Naive thymus-derived CD8-positive, alpha-beta T cell (primary cell): ENCODE results near the gene ZBTB16. TPM values are rescaled to one million over a fixed set of nuclear protein-coding genes. Genes with fewer than 3 reads are reported as not detected.

Source experiments
- ATAC-seq, 2 donors: fragments of 150-1000 bp; cut with Tn5 transposase in 1 of 2; sonication (Bioruptor Pico), chemical (Tn5 transposase) in 1 of 2; 1 replicate in 1 of 2; 2 replicates in 1 of 2; pipeline ENCODE4 v1.10.0; 2021; ENCODE audit warnings: mild to moderate bottlenecking in 2 of 2, moderate library complexity in 2 of 2
- POLR2A ChIA-PET: fragments of 350-600 bp; sonication (Branson Sonifier 250); formaldehyde crosslinking; loops from one replicate; lab custom pipeline; 2021; ENCODE audit warnings: antibody characterized with exemption; lab: Charles Lee
- DNase-seq, 10 donors: peaks; one replicate each; pipeline versions ENCODE4 v3.0.0 to v3.0.0-alpha.2; 2020 to 2022
- H3K27ac Mint-ChIP-seq, 10 donors: one replicate each; pipeline ENCODE4 v1.8.0; 2020 to 2022; ENCODE audit warnings: mild to moderate bottlenecking in 10 of 10, mixed read lengths in 10 of 10, moderate library complexity in 4 of 10, inconsistent platforms in 1 of 10
- H3K27me3 Mint-ChIP-seq, 5 donors: one replicate each; pipeline ENCODE4 v1.8.0; 2021 to 2022; ENCODE audit warnings: mixed read lengths in 5 of 5
- H3K36me3 Mint-ChIP-seq, 3 donors: one replicate each; pipeline ENCODE4 v1.8.0; 2020 to 2022; ENCODE audit warnings: mixed read lengths in 3 of 3, mild to moderate bottlenecking in 2 of 3, inconsistent platforms in 1 of 3
- H3K4me1 Mint-ChIP-seq, 4 donors: one replicate each; pipeline ENCODE4 v1.8.0; 2021 to 2022; ENCODE audit warnings: mixed read lengths in 4 of 4
- H3K4me3 Mint-ChIP-seq, 10 donors: one replicate each; pipeline ENCODE4 v1.8.0; 2020 to 2022; ENCODE audit warnings: mild to moderate bottlenecking in 10 of 10, mixed read lengths in 10 of 10, moderate library complexity in 6 of 10, inconsistent platforms in 1 of 10
- H3K9me3 Mint-ChIP-seq, 9 donors: one replicate each; pipeline ENCODE4 v1.8.0; 2020 to 2022; ENCODE audit warnings: mixed read lengths in 9 of 9, mild to moderate bottlenecking in 3 of 9, inconsistent platforms in 1 of 9, moderate library complexity in 1 of 9
- polyA plus RNA-seq, 3 donors: library from polyadenylated mRNA; unstranded; fragments of 300-500 nt; fragmentation: Illumina TruSeq; gene quantifications; one replicate each; pipeline ENCODE4 v1.2.3, GENCODE V29; 2021
- total RNA-seq, 8 experiments: library from RNA in 2 of 8; stranded (reverse) in 2 of 8; gene quantifications; one replicate each; pipeline ENCODE4 v1.2.3 and lab custom pipeline; 2021 to 2026

The ZBTB16 gene
- total and polyA plus RNA-seq, 5 experiments from 2014 or later = 0.21 to 7.5 (median 2.5) TPM

GRCh38 chr11:114179234-114179941 is 119.9 kb downstream of the ZBTB16 start:
- peak in 1 of 2 donors; percentile 18 for ATAC-seq
- H3K4me1 Mint-ChIP-seq = peaks cover 51 to 96% (median 87%) of the 10 kb centered on the region in 4 donors
- H3K27me3 Mint-ChIP-seq = no peaks in the 10 kb centered on the region
- H3K36me3 Mint-ChIP-seq = no peaks in the 10 kb centered on the region
- no peaks in the 10 kb centered on the region for H3K9me3 Mint-ChIP-seq
- peak in 3 of 10 donors; percentile 24 to 62 (median 26) for DNase-seq
- POLR2A ChIA-PET = interaction anchor here (0.7 to 9.8 kb wide), 6 partner anchors 9 to 185 kb away, joined by 3 to 178 read pairs (median 9); partner anchors contain the start of gene ZBTB16
- H3K4me3 Mint-ChIP-seq = peak overlapping the region in 9 of 10 donors; percentile 12 to 66 (median 39)
- peak overlapping the region; percentile 22 to 93 (median 78) for H3K27ac Mint-ChIP-seq

GRCh38 chr11:114180301-114181055 is 121.0 kb downstream of the ZBTB16 start:
- DNase-seq (peak in 5 of 10 donors; percentile 20 to 67 (median 43)), ATAC-seq (peak in 1 of 2 donors; percentile 47)
- Mint-ChIP-seq H3K4me3 (peak overlapping the region in 8 of 10 donors; percentile 29 to 66 (median 42)), H3K9me3 (no peaks in the 10 kb centered on the region), H3K4me1 (peaks cover 46 to 94% (median 84%) of the 10 kb centered on the region in 4 donors), H3K27ac (peak overlapping the region; percentile 36 to 93 (median 70)), H3K36me3 (no peaks in the 10 kb centered on the region), H3K27me3 (no peaks in the 10 kb centered on the region)
- POLR2A ChIA-PET = interaction anchor here (0.7 to 9.8 kb wide), 8 partner anchors 11 to 122 kb away, joined by 3 to 178 read pairs (median 6); partner anchors contain the start of gene ZBTB16

- Mint-ChIP-seq H3K27me3 (no peaks in the 10 kb centered on the region), H3K9me3 (no peaks in the 10 kb centered on the region), H3K4me3 (no peak overlapping the region), H3K4me1 (peaks cover 48 to 94% (median 82%) of the 10 kb centered on the region in 4 donors), H3K36me3 (no peaks in the 10 kb centered on the region), H3K27ac (peak overlapping the region in 7 of 10 donors; percentile 7 to 94 (median 79))
- POLR2A ChIA-PET = interaction anchor here (0.9 to 9.8 kb wide), 6 partner anchors 11 to 123 kb away, joined by 3 to 178 read pairs (median 9); no protein-coding TSS in a partner anchor
- ATAC-seq = no peak
- DNase-seq = peak in 1 of 10 donors; percentile 13
Measured at GRCh38 chr11:114181195-114181594, 121.7 kb downstream of the ZBTB16 start.

- POLR2A ChIA-PET = interaction anchor here (0.9 to 9.8 kb wide), 8 partner anchors 12 to 222 kb away, joined by 3 to 178 read pairs (median 16); partner anchors contain the start of gene ZBTB16
- Mint-ChIP-seq H3K27me3 (no peaks in the 10 kb centered on the region), H3K27ac (peak overlapping the region in 5 of 10 donors; percentile 61 to 94 (median 94)), H3K36me3 (no peaks in the 10 kb centered on the region), H3K4me3 (peak overlapping the region in 2 of 10 donors; percentile 20 to 28), H3K4me1 (peaks cover 49 to 95% (median 85%) of the 10 kb centered on the region in 4 donors), H3K9me3 (no peaks in the 10 kb centered on the region)
- ATAC-seq = no peak
- DNase-seq = peak in 1 of 10 donors; percentile 19
Measured at GRCh38 chr11:114181752-114182151, 122.2 kb downstream of the ZBTB16 start.

- Mint-ChIP-seq H3K4me3 (peak overlapping the region; percentile 43 to 75 (median 68)), H3K4me1 (peaks cover 50 to 97% (median 88%) of the 10 kb centered on the region in 4 donors), H3K9me3 (no peaks in the 10 kb centered on the region), H3K27me3 (no peaks in the 10 kb centered on the region), H3K27ac (peak overlapping the region; percentile 89 to 94 (median 93)), H3K36me3 (no peaks in the 10 kb centered on the region)
- DNase-seq = peak in 1 of 10 donors; percentile 22
- ATAC-seq = peak in 1 of 2 donors; percentile 1
- POLR2A ChIA-PET = interaction anchor here (0.6 to 9.8 kb wide), 8 partner anchors 11 to 221 kb away, joined by 3 to 178 read pairs (median 4); partner anchors contain the start of gene ZBTB16
Measured at GRCh38 chr11:114182471-114183043, 123.0 kb downstream of the ZBTB16 start.

DNA sequence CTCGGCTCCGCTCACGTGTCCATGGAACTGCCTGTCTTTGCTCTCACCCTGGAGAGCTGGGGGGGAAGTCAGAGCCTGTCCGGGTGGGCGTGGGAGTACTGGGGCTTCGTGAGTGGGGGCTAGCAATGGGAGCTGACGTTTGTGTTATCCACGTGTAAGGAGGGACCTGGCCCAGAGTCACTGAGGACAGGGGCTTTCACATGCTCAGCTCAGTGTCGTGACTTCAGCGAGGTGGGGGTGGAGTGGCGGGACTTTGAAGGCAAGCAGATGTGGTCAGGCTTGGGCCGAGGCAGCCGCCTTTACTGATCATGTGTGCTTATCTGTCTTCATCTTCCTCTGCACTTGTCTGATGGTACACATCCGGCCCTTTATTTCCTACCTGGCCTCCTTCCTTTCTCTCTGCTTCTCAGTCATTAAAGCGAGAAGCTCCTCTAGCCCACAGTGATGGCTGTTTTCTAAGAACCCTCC is 123.6 kb downstream of the ZBTB16 start:
- Mint-ChIP-seq H3K36me3 (no peaks in the 10 kb centered on the region), H3K27ac (peak overlapping the region; percentile 89 to 94 (median 93)), H3K4me1 (peaks cover 49 to 96% (median 86%) of the 10 kb centered on the region in 4 donors), H3K9me3 (no peaks in the 10 kb centered on the region), H3K27me3 (no peaks in the 10 kb centered on the region), H3K4me3 (peak overlapping the region; percentile 43 to 75 (median 68))
- DNase-seq = peak in 8 of 10 donors; percentile 37 to 83 (median 60)
- POLR2A ChIA-PET = interaction anchor here (0.7 to 9.8 kb wide), 9 partner anchors 11 to 221 kb away, joined by 3 to 178 read pairs (median 4); partner anchors contain the start of gene ZBTB16
- ATAC-seq = peak; percentile 85 to 87

DNA sequence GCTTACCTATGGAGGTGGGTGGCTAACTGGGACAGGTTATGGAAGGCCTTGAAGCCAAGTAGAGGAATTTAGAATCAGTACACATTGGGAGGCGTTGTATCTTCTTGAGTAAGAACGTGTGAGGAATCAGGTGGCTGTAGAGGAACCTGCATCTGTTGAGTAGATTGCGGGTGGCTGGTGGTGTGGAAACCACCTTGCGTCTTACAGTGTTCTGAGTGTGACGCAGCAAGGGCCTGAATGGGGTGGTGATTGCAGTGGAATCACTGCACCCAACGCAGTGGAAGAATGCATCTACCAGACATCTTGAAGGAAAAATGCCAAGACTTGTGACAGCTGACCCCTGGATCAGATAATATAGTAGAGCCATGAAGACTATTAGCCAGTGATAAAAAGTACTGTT is 125.9 kb downstream of the ZBTB16 start:
- Mint-ChIP-seq H3K36me3 (peaks cover 0 to 3% (median 1%) of the 10 kb centered on the region in 3 donors), H3K4me3 (no peak overlapping the region), H3K27ac (peak overlapping the region; percentile 15 to 94 (median 78)), H3K9me3 (peaks cover 0 to 4% (median 0%) of the 10 kb centered on the region in 9 donors), H3K4me1 (peaks cover 42 to 87% (median 71%) of the 10 kb centered on the region in 4 donors), H3K27me3 (no peaks in the 10 kb centered on the region)
- POLR2A ChIA-PET = interaction anchor here (4.8 to 9.8 kb wide), 3 partner anchors 8 to 25 kb away, joined by 49 to 178 read pairs (median 54); no protein-coding TSS in a partner anchor
- DNase-seq = peak in 1 of 10 donors; percentile 15
- no peak for ATAC-seq

DNA sequence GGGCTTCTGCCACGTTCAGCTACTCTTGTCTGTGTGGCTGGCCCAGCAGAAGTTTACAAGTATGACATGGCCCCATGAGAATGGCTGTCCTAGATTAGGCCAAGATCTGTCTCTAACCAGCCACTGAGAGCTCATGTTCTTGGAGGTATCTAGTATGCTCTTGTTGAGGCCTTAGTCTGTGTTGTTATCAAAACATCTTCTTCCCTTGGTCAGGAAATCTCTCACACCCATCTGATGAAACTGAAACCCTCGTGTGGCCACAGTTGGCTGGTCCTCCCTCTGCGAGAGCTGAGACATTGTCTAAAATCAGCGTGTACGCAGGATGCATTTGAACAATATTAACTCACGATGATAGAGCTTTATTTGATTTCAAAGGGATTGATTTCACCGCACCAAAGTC is 127.7 kb downstream of the ZBTB16 start:
- Mint-ChIP-seq H3K4me3 (no peak overlapping the region), H3K27ac (peak overlapping the region in 8 of 10 donors; percentile 8 to 94 (median 58)), H3K4me1 (peaks cover 37 to 69% (median 54%) of the 10 kb centered on the region in 4 donors), H3K27me3 (no peaks in the 10 kb centered on the region), H3K9me3 (peaks cover 0 to 19% (median 7%) of the 10 kb centered on the region in 9 donors), H3K36me3 (peaks cover 0 to 7% (median 5%) of the 10 kb centered on the region in 3 donors)
- POLR2A ChIA-PET = interaction anchor here (0.7 to 6.5 kb wide), 4 partner anchors 15 to 129 kb away, joined by 3 to 49 read pairs (median 4); partner anchors contain the start of gene ZBTB16
- no peak for ATAC-seq
- peak in 1 of 10 donors; percentile 24 for DNase-seq

DNA sequence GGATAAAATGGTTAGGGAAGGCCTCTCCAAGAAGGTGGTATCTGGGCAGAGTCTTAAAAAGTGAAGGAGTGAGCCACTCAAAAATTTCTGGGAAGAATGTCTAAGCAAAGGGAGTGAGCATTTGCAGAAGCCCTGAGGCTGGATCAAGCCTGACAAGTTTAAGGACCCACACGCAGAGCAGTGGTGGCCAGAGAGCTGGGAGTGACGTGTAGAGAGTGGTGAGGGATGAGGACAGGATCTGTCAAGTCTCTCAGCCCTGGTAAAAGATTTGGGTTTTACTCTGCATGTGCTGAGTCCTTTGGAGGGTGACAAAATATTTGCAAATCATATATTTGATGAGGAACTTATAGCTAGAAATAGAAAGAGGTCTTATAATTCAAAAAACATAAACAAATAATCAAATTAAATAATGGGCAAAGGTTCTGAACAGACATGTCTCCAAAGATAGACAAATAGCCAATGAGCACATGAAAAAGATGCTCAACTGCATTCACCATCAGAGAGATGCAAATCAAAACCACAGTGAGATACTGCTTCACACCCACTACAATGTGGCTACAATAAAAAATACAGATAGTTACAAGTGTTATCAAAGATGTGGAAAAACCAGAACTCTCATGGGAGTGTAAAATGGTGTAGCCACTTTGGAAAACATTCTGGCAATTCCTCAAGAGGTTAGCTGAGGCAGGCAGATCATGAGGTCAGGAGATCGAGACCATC is 129.5 kb downstream of the ZBTB16 start:
- POLR2A ChIA-PET = no interaction called here
- Mint-ChIP-seq H3K27ac (peak overlapping the region in 5 of 10 donors; percentile 2 to 64 (median 40)), H3K27me3 (no peaks in the 10 kb centered on the region), H3K4me3 (no peak overlapping the region), H3K9me3 (peaks cover 0 to 19% (median 7%) of the 10 kb centered on the region in 9 donors), H3K4me1 (peaks cover 29 to 64% (median 49%) of the 10 kb centered on the region in 4 donors), H3K36me3 (peaks cover 0 to 7% (median 5%) of the 10 kb centered on the region in 3 donors)
- DNase-seq (no peak), ATAC-seq (no peak)

GRCh38 chr11:114190630-114191029 is 131.1 kb downstream of the ZBTB16 start:
- no peak overlapping the region for H3K4me3 Mint-ChIP-seq
- POLR2A ChIA-PET = no interaction called here
- H3K27ac Mint-ChIP-seq = peak overlapping the region in 2 of 10 donors; percentile 10 to 26
- DNase-seq (no peak), ATAC-seq (no peak)
- peaks cover 33 to 65% (median 44%) of the 10 kb centered on the region in 4 donors for H3K4me1 Mint-ChIP-seq
- peaks cover 0 to 7% (median 5%) of the 10 kb centered on the region in 3 donors for H3K36me3 Mint-ChIP-seq
- H3K27me3 Mint-ChIP-seq = no peaks in the 10 kb centered on the region
- H3K9me3 Mint-ChIP-seq = peaks cover 0 to 19% (median 7%) of the 10 kb centered on the region in 9 donors

- Mint-ChIP-seq H3K4me3 (no peak overlapping the region), H3K4me1 (peaks cover 27 to 63% (median 34%) of the 10 kb centered on the region in 4 donors), H3K36me3 (peaks cover 0 to 7% (median 5%) of the 10 kb centered on the region in 3 donors), H3K27ac (peak overlapping the region in 1 of 10 donors; percentile 66), H3K9me3 (peaks cover 0 to 19% (median 7%) of the 10 kb centered on the region in 9 donors), H3K27me3 (no peaks in the 10 kb centered on the region)
- ATAC-seq = no peak
- no peak for DNase-seq
- POLR2A ChIA-PET = interaction anchor here (0.6 to 5.2 kb wide), 6 partner anchors 8 to 132 kb away, joined by 3 to 54 read pairs (median 6); partner anchors contain the start of gene ZBTB16
Measured at GRCh38 chr11:114191893-114192292, 132.4 kb downstream of the ZBTB16 start.
